K562 (cell line): Measurements from ENCODE around the gene MCRS1. TPM values are rescaled to one million over a fixed set of nuclear protein-coding genes. Genes with fewer than 3 reads are reported as not detected.

Experiments used
- ATAC-seq: fragments of 200-7000 bp; cut with Tn5 transposase; 3 replicates; pipeline ENCODE4 v1.9.1; 2020; ENCODE audit warnings: moderate library complexity
- BruUV-seq: library from RNA; stranded (reverse); fragments of 400-500 nt; replicated peaks from 2 replicates; lab custom pipeline; 2021; lab: Mats Ljungman, UMichigan
- CTCF ChIA-PET: fragments of 300-600 bp; formaldehyde crosslinking; extraction: SDS; loops from one replicate; lab custom pipeline; 2021; ENCODE audit warnings: low intra/inter-chr PET ratio; lab: Yijun Ruan, JAX
- POLR2A ChIA-PET: fragments of 300-600, 350-650 bp; sonication (Branson Sonifier 250); formaldehyde crosslinking; extraction: SDS; loops from one replicate; lab custom pipeline; 2021; ENCODE audit warnings: antibody characterized with exemption, inconsistent platforms; lab: Yijun Ruan, JAX
- DNase-seq, 4 experiments: peaks; one replicate each; pipeline versions ENCODE4 v3.0.0 to v3.0.0-alpha.2; 2011 to 2018; ENCODE audit warnings: low spot score in 3 of 4, mixed read lengths in 3 of 4; ENCODE audit errors: extremely low read depth in 1 of 4
- FAIRE-seq: peaks from 2 replicates; lab custom pipeline; 2011; peaks lifted over from hg19 to GRCh38; lab: Jason Lieb, UNC
- H2AFZ ChIP-seq: 2 replicates; pipeline ENCODE4 v1.6.0; 2011; ENCODE audit warnings: low read depth, low read length, control low read depth, inconsistent platforms
- H3K27ac ChIP-seq: fragments of 200-600 bp; 3 replicates; pipeline ENCODE4 v1.8.0; 2011; ENCODE audit warnings: low read depth, mild to moderate bottlenecking, control low read depth, inconsistent platforms, low read length, moderate library complexity, mixed read lengths; ENCODE audit errors: extremely low read depth
- H3K27me3 ChIP-seq, 2 experiments: fragments of 300-600 bp in 1 of 2; 2 replicates in 1 of 2; 3 replicates in 1 of 2; pipeline versions ENCODE4 v1.6.0 to v1.8.0; 2011; ENCODE audit warnings: inconsistent platforms in 2 of 2, low read length in 2 of 2, mild to moderate bottlenecking in 1 of 2, mixed read lengths in 1 of 2, moderate library complexity in 1 of 2; ENCODE audit not compliant: control insufficient read depth in 2 of 2, insufficient read depth in 2 of 2
- H3K36me3 ChIP-seq: fragments of 300-600 bp; 3 replicates; pipeline ENCODE4 v1.8.0; 2011; ENCODE audit warnings: mild to moderate bottlenecking, low read length, inconsistent platforms; ENCODE audit not compliant: control insufficient read depth, insufficient read depth
- H3K4me1 ChIP-seq, 2 experiments: fragments of 200-600 bp in 1 of 2; replicated peaks in 1 of 2; 2 replicates in 1 of 2; 3 replicates in 1 of 2; pipeline versions ENCODE4 v1.5.1 to v1.8.0; 2011; ENCODE audit warnings: inconsistent platforms in 2 of 2, low read length in 2 of 2, mild to moderate bottlenecking in 1 of 2, mixed read lengths in 1 of 2, moderate library complexity in 1 of 2; ENCODE audit not compliant: control insufficient read depth in 2 of 2, insufficient read depth in 2 of 2
- H3K4me2 ChIP-seq: 2 replicates; pipeline ENCODE4 v1.6.1; 2011; ENCODE audit warnings: low read length, control low read depth, inconsistent platforms, mixed read lengths; ENCODE audit not compliant: insufficient read depth
- H3K4me3 ChIP-seq: fragments of 200-600 bp; sonication (generic), shearing (Covaris generic); 2 replicates; pipeline ENCODE4 v1.5.1; 2016; ENCODE audit warnings: control low read depth, inconsistent platforms
- H3K79me2 ChIP-seq: fragments of 200-600 bp; 3 replicates; pipeline ENCODE4 v1.8.0; 2011; ENCODE audit warnings: low read length, inconsistent platforms; ENCODE audit not compliant: control insufficient read depth, insufficient read depth
- H3K9ac ChIP-seq, 2 experiments: 2 replicates each; pipeline versions ENCODE4 v1.6.0 to v1.6.1; 2011; ENCODE audit warnings: low read depth in 2 of 2, low read length in 2 of 2, control low read depth in 1 of 2, inconsistent platforms in 1 of 2, mild to moderate bottlenecking in 1 of 2, mixed read lengths in 1 of 2; ENCODE audit not compliant: insufficient read depth in 1 of 2
- H3K9me1 ChIP-seq: one replicate; pipeline ENCODE4 v1.6.0; 2011; ENCODE audit warnings: inconsistent platforms, mild to moderate bottlenecking, low read length, moderate library complexity; ENCODE audit not compliant: control insufficient read depth, insufficient read depth
- H3K9me3 ChIP-seq: replicated peaks from 2 replicates; pipeline ENCODE4 v1.5.1; 2011; ENCODE audit warnings: low read depth, low read length, inconsistent platforms; ENCODE audit not compliant: control insufficient read depth, insufficient read depth
- H4K20me1 ChIP-seq: replicated peaks from 2 replicates; pipeline ENCODE4 v1.6.1; 2011; ENCODE audit warnings: low read length, inconsistent platforms, mixed read lengths; ENCODE audit not compliant: control insufficient read depth, insufficient read depth
- CEBPB ChIP-seq: fragments of 450-650 bp; IDR thresholded peaks from 2 replicates; pipeline ENCODE4 v1.6.1; 2016; ENCODE audit warnings: missing genetic modification characterization, missing compliant biosample characterization
- CHCHD3 ChIP-seq: fragments of 250-450 bp; sonication (Bioruptor Pico); IDR thresholded peaks from 2 replicates; pipeline ENCODE4 v2.1.2; 2022; ENCODE audit warnings: mild to moderate bottlenecking
- CREB3 ChIP-seq: fragments of 450-650 bp; conservative IDR thresholded peaks from 2 replicates; pipeline ENCODE4 v1.6.1; 2016; ENCODE audit warnings: missing genetic modification characterization, low read depth, mild to moderate bottlenecking, missing compliant biosample characterization, moderate library complexity
- DMBX1 ChIP-seq: fragments of 250-450 bp; sonication (Bioruptor Pico); IDR thresholded peaks from 2 replicates; pipeline ENCODE4 v1.8.0; 2022; ENCODE audit warnings: inconsistent platforms, mild to moderate bottlenecking, moderate library complexity, borderline replicate concordance
- EGR1 ChIP-seq: fragments of 450-650 bp; conservative IDR thresholded peaks from 2 replicates; pipeline ENCODE4 v1.6.1; 2017; ENCODE audit warnings: mild to moderate bottlenecking
- ERF ChIP-seq: fragments of 450-650 bp; formaldehyde crosslinking; IDR thresholded peaks from 2 replicates; pipeline ENCODE4 v1.4.0; 2020; ENCODE audit warnings: mild to moderate bottlenecking, mixed read lengths
- FOXK1 ChIP-seq: sonication (generic); formaldehyde crosslinking; IDR thresholded peaks from 2 replicates; pipeline ENCODE4 v1.8.0; 2022; ENCODE audit warnings: missing genetic modification reagents, mild to moderate bottlenecking, borderline replicate concordance
- HNRNPLL ChIP-seq: fragments of 200-400 bp; formaldehyde crosslinking; IDR thresholded peaks from 2 replicates; pipeline ENCODE4 v1.6.1; 2017; ENCODE audit warnings: low read length, low read depth, mild to moderate bottlenecking; ENCODE audit not compliant: poor library complexity, severe bottlenecking
- KLF10 ChIP-seq: fragments of 250-450 bp; sonication (Bioruptor Pico); IDR thresholded peaks from 2 replicates; pipeline ENCODE4 v1.6.1; 2021; ENCODE audit warnings: matching md5 sums
- MAFF ChIP-seq: IDR thresholded peaks from 2 replicates; pipeline ENCODE4 v1.6.1; 2012; ENCODE audit warnings: low read length, improper control_type of control experiment
- MEF2D ChIP-seq: conservative IDR thresholded peaks from 2 replicates; pipeline ENCODE4 v1.6.1; 2016; ENCODE audit warnings: low read depth, missing genetic modification characterization, missing compliant biosample characterization
- NR4A1 ChIP-seq, 2 experiments: fragments of 250-450 bp in 1 of 2; fragments of 450-650 bp in 1 of 2; sonication (Bioruptor Pico) in 1 of 2; IDR thresholded peaks; 2 replicates each; pipeline versions ENCODE4 v1.4.0 to v1.6.1; 2016 to 2020; ENCODE audit warnings: mild to moderate bottlenecking in 2 of 2, missing compliant biosample characterization in 1 of 2, missing genetic modification characterization in 1 of 2, moderate library complexity in 1 of 2
- NUFIP1 ChIP-seq: fragments of 450-650 bp; IDR thresholded peaks from 2 replicates; pipeline ENCODE4 v1.6.1; 2018; ENCODE audit not compliant: partially characterized antibody
- PML ChIP-seq: IDR thresholded peaks from 2 replicates; pipeline ENCODE4 v1.6.1; 2012; ENCODE audit warnings: low read length, inconsistent platforms
- RNF219 ChIP-seq: fragments of 250-450 bp; sonication (Bioruptor Pico); IDR thresholded peaks from 2 replicates; pipeline ENCODE4 v1.5.0; 2022; ENCODE audit warnings: mild to moderate bottlenecking
- SNIP1 ChIP-seq: fragments of 450-650 bp; IDR thresholded peaks from 2 replicates; pipeline ENCODE4 v1.7.1; 2017; ENCODE audit warnings: low read depth, mild to moderate bottlenecking
- ZBTB2 ChIP-seq: fragments of 450-650 bp; IDR thresholded peaks from 2 replicates; pipeline ENCODE4 v1.6.1; 2016; ENCODE audit warnings: antibody characterized with exemption
- ZNF507 ChIP-seq: conservative IDR thresholded peaks from 2 replicates; pipeline ENCODE4 v1.6.1; 2017; ENCODE audit warnings: missing genetic modification characterization, missing compliant biosample characterization
- ZSCAN29 ChIP-seq: fragments of 450-650 bp; IDR thresholded peaks from 2 replicates; pipeline ENCODE4 v1.6.1; 2017
- WGBS: fragments of 100-300 bp; shearing (Covaris generic); methylation state at CpG from one replicate; pipeline ENCODE4 v1.1.6; 2016; ENCODE audit warnings: low coverage, mixed read lengths; ENCODE audit not compliant: insufficient coverage; ENCODE audit errors: missing lambda C conversion rate; 5-methylcytosine and 5-hydroxymethylcytosine counted together
- in situ Hi-C: fragments of 300-500 bp; cut with MboI; formaldehyde crosslinking; loops from 4 replicates; pipeline ENCODE4 v1.15.0; 2018; ENCODE audit warnings: inconsistent platforms, mixed read lengths
- intact Hi-C: fragments of 100-400 bp; cut with micrococcal nuclease; formaldehyde crosslinking; loops from 2 replicates; pipeline ENCODE4 v1.14.2; 2022
- polyA plus RNA-seq, 8 experiments: library from polyadenylated mRNA; depleted of rRNA in 4 of 8; stranded (reverse) in 5 of 8; unstranded in 3 of 8; fragments of >200 nt; fragmentation: Nextera tagmentation in 2 of 8; fragmentation: Illumina TruSeq in 1 of 8; extraction: Ambion mirVana in 2 of 8; extraction: Trizol in 1 of 8; gene quantifications; 2 replicates each; pipeline versions ENCODE4 v1.2.1 to v1.2.3, GENCODE V29; 2011 to 2014; ENCODE audit warnings: inconsistent platforms in 1 of 8, missing spikeins in 1 of 8
- total RNA-seq, 7 experiments: library from RNA; depleted of rRNA in 6 of 7; stranded (reverse); fragments of >200 nt in 6 of 7; fragmentation: Illumina TruSeq in 2 of 7; extraction: Trizol in 2 of 7; gene quantifications; 2 replicates each; pipeline versions ENCODE4 v1.2.1 to v1.2.3, GENCODE V29; 2011 to 2021; ENCODE audit warnings: low replicate concordance in 1 of 7

The MCRS1 gene
- total and polyA plus RNA-seq, 9 of the 15 experiments (the other 6 are each of a cell fraction or from before 2014, with no cell fraction given), result 50.0 to 100 (median 73.2) TPM

GRCh38 chr12:49564686-49565405, 3.1 kb downstream of the MCRS1 start:
- no peak for DNase-seq
- no peaks in the 10 kb centered on the region for H4K20me1 ChIP-seq
- in situ Hi-C loops (no loop called here), intact Hi-C loops (no loop called here)
- H3K9me1 ChIP-seq, result no peaks in the 10 kb centered on the region
- TF ChIP-seq MEF2D (tag) (no peak), KLF10 (CRISPR knock-in tag) (no peak), FOXK1 (no peak), NR4A1 (CRISPR knock-in tag; IDR thresholded peaks at IDR 0.05) (no peak), NR4A1 (tag; IDR thresholded peaks at IDR 0.05) (no peak), ERF (no peak), EGR1 (no peak), CREB3 (tag) (no peak), DMBX1 (CRISPR knock-in tag) (no peak), ZBTB2 (no peak), CEBPB (tag) (no peak), ZNF507 (no peak), SNIP1 (no peak), RNF219 (CRISPR knock-in tag) (no peak), MAFF (no peak), NUFIP1 (no peak), CHCHD3 (CRISPR knock-in tag) (no peak), HNRNPLL (no peak), ZSCAN29 (no peak), PML (no peak)
- peaks cover 36% of the 10 kb centered on the region for H3K79me2 ChIP-seq
- WGBS, result 89% methylated on average over 7 of the region's 8 CpGs
- BruUV-seq, result no TSS peak
- H3K9ac ChIP-seq, result no peak overlapping the region; a peak in 1 of 4 replicates
- H3K36me3 ChIP-seq, result peaks cover 66% of the 10 kb centered on the region; the same call in 2 of the 3 replicates
- no peak for FAIRE-seq
- H3K4me2 ChIP-seq, result no peak overlapping the region
- H3K4me1 ChIP-seq, result peaks cover 5 to 8% of the 10 kb centered on the region in 2 experiments; a peak in 3 of 5 replicates
- H2AFZ ChIP-seq, result no peak overlapping the region
- POLR2A ChIA-PET, result interaction anchor here (0.6 to 0.9 kb wide), 4 partner anchors 9 to 332 kb away, joined by 3 to 4 read pairs (median 3); partner anchors contain the start of gene SPATS2
- CTCF ChIA-PET, result no interaction called here
- H3K27me3 ChIP-seq, result no peaks in the 10 kb centered on the region
- no peak overlapping the region for H3K4me3 ChIP-seq
- no peak for ATAC-seq
- no peaks in the 10 kb centered on the region for H3K9me3 ChIP-seq
- no peak overlapping the region for H3K27ac ChIP-seq
